Ecto neural progenitor cell (in vitro differentiated cells): ENCODE data around the gene APOM.

Source experiments
- DNase-seq: peaks from one replicate; pipeline ENCODE4 v3.0.0-alpha.2; 2018; ENCODE audit warnings: low spot score

The APOM gene

GRCh38 chr6:31655349-31656237 is at the start of gene APOM:
TSS of gene APOM (plus strand) at chr6:31655894. CDS start at chr6:31655967, 73 bp downstream.
- no peak for DNase-seq

GRCh38 chr6:31607317-31607716 is 48.4 kb upstream of the APOM start:
- DNase-seq: no peak

- DNase-seq: no peak
These were observed 45.9 kb upstream of the APOM start for GRCh38 chr6:31609519-31610406.

GRCh38 chr6:31610968-31611367 is 44.7 kb upstream of the APOM start:
- no peak for DNase-seq

GRCh38 chr6:31614075-31614619 is 41.5 kb upstream of the APOM start:
- DNase-seq: no peak

- no peak for DNase-seq
These were observed 40.8 kb upstream of the APOM start, which contains the start of gene AIF1 for GRCh38 chr6:31614684-31615578. TSS of gene AIF1 (plus strand) at chr6:31615234. CDS start at chr6:31615330, 96 bp downstream.

GRCh38 chr6:31615748-31616147 is 39.9 kb upstream of the APOM start:
- no peak for DNase-seq

GRCh38 chr6:31617010-31617409 is 38.7 kb upstream of the APOM start:
- no peak for DNase-seq

GRCh38 chr6:31619805-31620585 is 35.7 kb upstream of the APOM start:
- DNase-seq: peak; percentile 95

- peak; percentile 97 for DNase-seq
These were observed 34.9 kb upstream of the APOM start, which contains the start of gene PRRC2A for GRCh38 chr6:31620586-31621319. TSS of gene PRRC2A (plus strand) at chr6:31620715. CDS start at chr6:31622790, 2,075 bp downstream.

- no peak for DNase-seq
These were observed 34.3 kb upstream of the APOM start for GRCh38 chr6:31621320-31621939.

GRCh38 chr6:31621991-31622390 is 33.7 kb upstream of the APOM start:
- no peak for DNase-seq

GRCh38 chr6:31622684-31623091 is 33.0 kb upstream of the APOM start:
- DNase-seq: no peak

- DNase-seq: no peak
These were observed 31.6 kb upstream of the APOM start for GRCh38 chr6:31624070-31624469.

- no peak for DNase-seq
These were observed 28.7 kb upstream of the APOM start for GRCh38 chr6:31626952-31627351.

GRCh38 chr6:31627690-31628287 is 27.9 kb upstream of the APOM start:
- no peak for DNase-seq

GRCh38 chr6:31629014-31629413 is 26.7 kb upstream of the APOM start:
- DNase-seq: no peak

GRCh38 chr6:31630177-31630934 is 25.3 kb upstream of the APOM start:
- DNase-seq: no peak
